HCT116 (cell line): ENCODE measurements around the gene IFITM10. TPM values are rescaled to one million over a fixed set of nuclear protein-coding genes. Genes with fewer than 3 reads are reported as not detected.

Source experiments
- ATAC-seq: fragments of 200-7000 bp; cut with Tn5 transposase; 2 replicates; pipeline ENCODE4 v1.9.1; 2020; ENCODE audit warnings: mild to moderate bottlenecking, moderate library complexity
- BruUV-seq: library from RNA; stranded (reverse); fragments of 400-500 nt; replicated peaks from 2 replicates; lab custom pipeline; 2021; lab: Mats Ljungman, UMichigan
- CTCF ChIA-PET: fragments of 300-600 bp; sonication (Branson Sonifier 250); formaldehyde crosslinking; loops from one replicate; lab custom pipeline; 2021; ENCODE audit warnings: antibody characterized with exemption; lab: Charles Lee
- POLR2A ChIA-PET: fragments of 300-600, 350-600 bp; sonication (Branson Sonifier 250); formaldehyde crosslinking; loops from one replicate; lab custom pipeline; 2021; ENCODE audit warnings: antibody characterized with exemption; lab: Charles Lee
- RAD21 ChIA-PET, 2 experiments: fragments of 300-600 bp; sonication (Branson Sonifier 250); formaldehyde crosslinking; loops; one replicate each; lab custom pipeline; 2023; ENCODE audit warnings: low total read pairs in 2 of 2; ENCODE audit not compliant: uncharacterized antibody in 2 of 2, unreplicated experiment in 2 of 2, low non-redundant PET in 1 of 2; lab: Charles Lee
- DNase-seq: peaks from one replicate; pipeline ENCODE4 v3.0.0-alpha.2; 2010; ENCODE audit warnings: low read depth, low spot score
- H2AFZ ChIP-seq: fragments of 200-600 bp; shearing (Covaris generic), sonication (generic); 2 replicates; pipeline ENCODE4 v1.6.1; 2017; ENCODE audit warnings: low read depth, mixed run types, mixed read lengths, antibody characterized with exemption, low read length; ENCODE audit not compliant: poor library complexity, severe bottlenecking
- H3K27ac ChIP-seq: 2 replicates; pipeline ENCODE4 v1.5.1; 2012; ENCODE audit warnings: low read depth, low read length
- H3K27me3 ChIP-seq: fragments of 200-600 bp; sonication (generic); 2 replicates; pipeline ENCODE4 v1.6.1; 2016; ENCODE audit warnings: mixed run types, low read length, mixed read lengths; ENCODE audit not compliant: insufficient read depth
- H3K36me3 ChIP-seq, 2 experiments: fragments of 200-500 bp in 1 of 2; fragments of 200-600 bp in 1 of 2; sonication (Bioruptor generic) in 1 of 2; sonication (generic) in 1 of 2; 2 replicates each; pipeline versions ENCODE4 v1.5.1 to v1.6.1; 2014 to 2016; ENCODE audit warnings: low read length in 2 of 2, inconsistent platforms in 1 of 2, mixed read lengths in 1 of 2, mixed run types in 1 of 2; ENCODE audit not compliant: insufficient read depth in 2 of 2, control insufficient read depth in 1 of 2
- H3K4me1 ChIP-seq, 2 experiments: fragments of 200-600 bp in 1 of 2; sonication (generic) in 1 of 2; 2 replicates each; pipeline versions ENCODE4 v1.5.1 to v1.6.1; 2012 to 2017; ENCODE audit warnings: low read length in 2 of 2, inconsistent platforms in 1 of 2, mild to moderate bottlenecking in 1 of 2, mixed read lengths in 1 of 2, mixed run types in 1 of 2, moderate library complexity in 1 of 2; ENCODE audit not compliant: insufficient read depth in 2 of 2, control insufficient read depth in 1 of 2
- H3K4me2 ChIP-seq: fragments of 200-600 bp; sonication (generic); 2 replicates; pipeline ENCODE4 v1.6.1; 2017; ENCODE audit warnings: mixed run types, low read length, mixed read lengths
- H3K4me3 ChIP-seq, 2 experiments: fragments of 200-600 bp in 1 of 2; sonication (generic) in 1 of 2; replicated peaks in 1 of 2; 2 replicates each; pipeline ENCODE4 v1.5.1; 2011 to 2016; ENCODE audit warnings: low read length in 2 of 2, control low read depth in 1 of 2, low read depth in 1 of 2, mild to moderate bottlenecking in 1 of 2, mixed read lengths in 1 of 2, mixed run types in 1 of 2
- H3K79me2 ChIP-seq: fragments of 200-600 bp; sonication (generic); 2 replicates; pipeline ENCODE4 v1.6.1; 2017; ENCODE audit warnings: mild to moderate bottlenecking, mixed run types, low read length, moderate library complexity, mixed read lengths; ENCODE audit not compliant: insufficient read depth
- H3K9ac ChIP-seq: fragments of 200-600 bp; sonication (generic); 2 replicates; pipeline ENCODE4 v1.6.1; 2016; ENCODE audit warnings: low read length, mixed read lengths
- H3K9me2 ChIP-seq: fragments of 200-600 bp; sonication (generic), shearing (Covaris generic); 2 replicates; pipeline ENCODE4 v1.6.1; 2017; ENCODE audit warnings: mixed run types, mild to moderate bottlenecking, moderate library complexity; ENCODE audit not compliant: insufficient read depth
- H3K9me3 ChIP-seq, 2 experiments: fragments of 200-500 bp in 1 of 2; fragments of 200-600 bp in 1 of 2; sonication (Bioruptor generic) in 1 of 2; sonication (generic) in 1 of 2; 2 replicates each; pipeline ENCODE4 v1.6.1; 2014 to 2017; ENCODE audit warnings: low read length in 2 of 2, mixed read lengths in 2 of 2, inconsistent platforms in 1 of 2, low read depth in 1 of 2, mild to moderate bottlenecking in 1 of 2, mixed run types in 1 of 2, moderate library complexity in 1 of 2; ENCODE audit not compliant: control insufficient read depth in 1 of 2, insufficient read depth in 1 of 2
- H4K20me1 ChIP-seq: fragments of 200-600 bp; sonication (generic), shearing (Covaris generic); 2 replicates; pipeline ENCODE4 v1.6.1; 2017; ENCODE audit warnings: mixed run types, mild to moderate bottlenecking, moderate library complexity; ENCODE audit not compliant: insufficient read depth
- CTCF ChIP-seq, 3 experiments: fragments of 200-600 bp in 1 of 3; sonication (generic) in 1 of 3; IDR thresholded peaks in 2 of 3; conservative IDR thresholded peaks in 1 of 3; 2 replicates each; pipeline ENCODE4 v1.5.1; 2012 to 2017; ENCODE audit warnings: low read depth in 2 of 3, low read length in 2 of 3, antibody characterized with exemption in 1 of 3, borderline replicate concordance in 1 of 3, control low read depth in 1 of 3, mild to moderate bottlenecking in 1 of 3, mixed read lengths in 1 of 3, mixed run types in 1 of 3, moderate library complexity in 1 of 3; ENCODE audit not compliant: insufficient read depth in 1 of 3
- EGR1 ChIP-seq: IDR thresholded peaks from 2 replicates; pipeline ENCODE4 v1.6.1; 2012; ENCODE audit warnings: low read depth
- POLR2A ChIP-seq: IDR thresholded peaks from 2 replicates; pipeline ENCODE4 v1.7.0; 2011; ENCODE audit warnings: borderline replicate concordance; ENCODE audit not compliant: insufficient read depth, insufficient read length; ENCODE audit errors: extremely low read depth
- SIN3A ChIP-seq: IDR thresholded peaks from 2 replicates; pipeline ENCODE4 v1.6.1; 2012; ENCODE audit warnings: low read depth
- SRF ChIP-seq: IDR thresholded peaks from 2 replicates; pipeline ENCODE4 v1.6.1; 2012; ENCODE audit warnings: low read depth
- TCF7L2 ChIP-seq: IDR thresholded peaks from 2 replicates; pipeline ENCODE4 v1.7.0; 2011; ENCODE audit warnings: borderline replicate concordance, inconsistent platforms; ENCODE audit not compliant: insufficient read depth, insufficient read length; ENCODE audit errors: extremely low read depth
- ZBTB33 ChIP-seq: IDR thresholded peaks from 2 replicates; pipeline ENCODE4 v1.6.1; 2011; ENCODE audit warnings: mild to moderate bottlenecking, low read length, moderate library complexity; ENCODE audit not compliant: insufficient replicate concordance; ENCODE audit errors: extremely low read depth
- intact Hi-C: fragments of 100-400 bp; cut with micrococcal nuclease; formaldehyde crosslinking; loops from 2 replicates; pipeline ENCODE4 v1.10.0; 2022
- total RNA-seq: library from RNA; stranded (reverse); gene quantifications from one replicate; pipeline ENCODE4 v1.2.1, GENCODE V29; 2021; ENCODE audit not compliant: unreplicated experiment

The IFITM10 gene
- total RNA-seq, 1 experiment from 2014 or later = 1.9 TPM

GRCh38 chr11:1694846-1695547 lies 55.4 kb downstream of the IFITM10 start:
- CTCF ChIA-PET = interaction anchor here (1.0 to 5.5 kb wide), 14 partner anchors 13 to 461 kb away, joined by 3 to 259 read pairs (median 10); partner anchors contain the start of genes H19 and SYT8
- POLR2A ChIA-PET = interaction anchor here (2.9 kb wide), 1 partner anchor 138 kb away, joined by 26 read pairs; no protein-coding TSS in a partner anchor
- RAD21 ChIA-PET = interaction anchor here (2.1 to 2.3 kb wide), 2 partner anchors 139 to 456 kb away, joined by 8 to 63 read pairs; partner anchors contain the start of gene SYT8 (in 1 of the 2)

More at GRCh38 chr11:1694846-1695547, 55.4 kb downstream of the IFITM10 start:
- intact Hi-C loops = loop anchor here (1.0 kb wide), 2 partner anchors 137 to 456 kb away; no protein-coding TSS in a partner anchor
- H3K27me3 ChIP-seq = no peaks in the 10 kb centered on the region
- no peak overlapping the region for H3K27ac ChIP-seq
- H3K4me2 ChIP-seq = no peak overlapping the region
- no peak overlapping the region for H3K4me3 ChIP-seq
- ATAC-seq (no peak), DNase-seq (no peak)
- H2AFZ ChIP-seq = no peak overlapping the region
- H4K20me1 ChIP-seq = no peaks in the 10 kb centered on the region
- H3K9me2 ChIP-seq = no peaks in the 10 kb centered on the region
- no peak overlapping the region for H3K9ac ChIP-seq
- no peaks in the 10 kb centered on the region for H3K36me3 ChIP-seq
- TF ChIP-seq TCF7L2 (no peak), POLR2A (no peak), SRF (no peak), CTCF (IDR thresholded peaks at IDR 0.05 in 2 of 3, conservative IDR thresholded peaks at IDR 0.05 in 1 of 3; ENCODE audit: borderline replicate concordance in 1 of 3, insufficient read depth in 1 of 3, low read depth in 2 of 3, low read length in 2 of 3) (no peak), ZBTB33 (no peak), EGR1 (no peak), SIN3A (no peak)
- no peaks in the 10 kb centered on the region for H3K79me2 ChIP-seq
- peaks cover 0 to 12% of the 10 kb centered on the region in 2 experiments; a peak in 2 of 4 replicates for H3K4me1 ChIP-seq
- no peaks in the 10 kb centered on the region for H3K9me3 ChIP-seq
- BruUV-seq = no TSS peak
